ENCODE measurements around the gene MEGF10. TPM values are rescaled to one million over a fixed set of nuclear protein-coding genes. Genes with fewer than 3 reads are reported as not detected.
A peak's percentile ranks its signal among the peaks of the same experiment; 100 is the strongest.
"Not testable (repeated sequence)": the region's sequence is repeated elsewhere in the genome, so short reads cannot be mapped to it uniquely, and the experiment has no call there.

The MEGF10 gene
- total and polyA plus RNA-seq, 7 donors, result 0.68 to 23.6 (median 2.2) TPM

GRCh38 chr5:127313379-127313778 lies 22.8 kb downstream of the MEGF10 start:
- 91 to 94% (median 92%) methylated on average over 3 of the region's 3 CpGs for WGBS, 3 donors

GRCh38 chr5:127313847-127314473 lies 23.4 kb downstream of the MEGF10 start:
- peaks cover 8% of the 10 kb centered on the region for H3K4me1 ChIP-seq
- no peak overlapping the region for H3K4me3 ChIP-seq
- no peaks in the 10 kb centered on the region for H3K36me3 ChIP-seq (ENCODE audit: insufficient read depth in 1 of 2, low read depth in 1 of 2)
- peak; percentile 69 for TF ChIP-seq CTCF (IDR thresholded peaks at IDR 0.05)
- DNase-seq (peak; percentile 51 to 71), ATAC-seq (peak in 2 of 4 donors; percentile 70 to 76)
- H3K27me3 ChIP-seq (ENCODE audit: insufficient read depth in 3 of 3, low read length in 2 of 3), result no peaks in the 10 kb centered on the region
- no peak overlapping the region for H3K27ac ChIP-seq
- intact Hi-C loops (cut with DNase I), result loop anchor here (5.0 to 10.0 kb wide), 2 partner anchors 479 to 657 kb away; no protein-coding TSS in a partner anchor
- WGBS, 3 donors, result 55 to 66% (median 61%) methylated on average over 7 of the region's 7 CpGs
- no peaks in the 10 kb centered on the region for H3K9me3 ChIP-seq

More at GRCh38 chr5:127313379-127313778, 22.8 kb downstream of the MEGF10 start:
- no peaks in the 10 kb centered on the region for H3K36me3 ChIP-seq (ENCODE audit: insufficient read depth in 1 of 2, low read depth in 1 of 2)
- peaks cover 8% of the 10 kb centered on the region for H3K4me1 ChIP-seq
- no peak for ATAC-seq
- H3K4me3 ChIP-seq, result no peak overlapping the region
- DNase-seq, result no peak
- H3K27me3 ChIP-seq (ENCODE audit: insufficient read depth in 3 of 3, low read length in 2 of 3), result no peaks in the 10 kb centered on the region
- intact Hi-C loops (cut with DNase I), result loop anchor here (5.0 to 10.0 kb wide), 2 partner anchors 479 to 656 kb away; no protein-coding TSS in a partner anchor
- TF ChIP-seq CTCF (IDR thresholded peaks at IDR 0.05), result no peak
- H3K27ac ChIP-seq, result no peak overlapping the region
- no peaks in the 10 kb centered on the region for H3K9me3 ChIP-seq

DNA sequence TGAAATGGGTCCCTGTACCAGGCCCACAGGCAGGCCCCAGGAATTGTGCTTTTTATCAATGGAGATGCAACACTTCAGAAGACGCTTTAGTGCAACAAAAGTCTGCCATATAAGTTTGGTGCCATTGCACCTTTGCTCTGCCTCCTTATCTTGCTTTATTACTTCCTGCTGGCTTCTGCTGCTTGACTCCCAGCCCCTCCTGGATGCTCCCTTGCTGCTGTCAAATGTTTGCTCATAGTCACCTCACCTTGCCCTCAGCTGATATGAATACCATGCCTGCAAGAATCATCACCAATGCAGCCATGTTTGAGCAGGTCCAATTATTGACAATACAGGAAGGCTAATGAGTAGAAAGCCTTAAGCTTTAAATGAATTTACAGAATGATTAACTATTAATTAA lies 25.4 kb downstream of the MEGF10 start:
- intact Hi-C loops (cut with DNase I), result loop anchor here (10.0 kb wide), 1 partner anchor 481 kb away; no protein-coding TSS in a partner anchor
- Histone ChIP-seq H3K36me3 (ENCODE audit: insufficient read depth in 1 of 2, low read depth in 1 of 2) (no peaks in the 10 kb centered on the region), H3K27ac (no peak overlapping the region), H3K9me3 (no peaks in the 10 kb centered on the region), H3K4me3 (no peak overlapping the region), H3K27me3 (ENCODE audit: insufficient read depth in 3 of 3, low read length in 2 of 3) (no peaks in the 10 kb centered on the region), H3K4me1 (peaks cover 7% of the 10 kb centered on the region)
- DNase-seq (no peak), ATAC-seq (no peak)
- TF ChIP-seq CTCF (IDR thresholded peaks at IDR 0.05), result no peak
- 92 to 100% (median 100%) methylated on average over 1 of the region's 1 CpG for WGBS, 3 donors

- not testable (repeated sequence) for H3K9me3 ChIP-seq; H3K36me3 ChIP-seq (ENCODE audit: insufficient read depth in 1 of 2, low read depth in 1 of 2); H3K27ac ChIP-seq; H3K4me1 ChIP-seq; ATAC-seq; H3K4me3 ChIP-seq; H3K27me3 ChIP-seq (ENCODE audit: insufficient read depth in 3 of 3, low read length in 2 of 3); DNase-seq
- intact Hi-C loops (cut with DNase I), result loop anchor here (10.0 kb wide), 1 partner anchor 483 kb away; no protein-coding TSS in a partner anchor
- 93 to 98% (median 95%) methylated on average over 3 of the region's 3 CpGs for WGBS, 3 donors
Measured at GRCh38 chr5:127317385-127317784, 26.8 kb downstream of the MEGF10 start.

DNA sequence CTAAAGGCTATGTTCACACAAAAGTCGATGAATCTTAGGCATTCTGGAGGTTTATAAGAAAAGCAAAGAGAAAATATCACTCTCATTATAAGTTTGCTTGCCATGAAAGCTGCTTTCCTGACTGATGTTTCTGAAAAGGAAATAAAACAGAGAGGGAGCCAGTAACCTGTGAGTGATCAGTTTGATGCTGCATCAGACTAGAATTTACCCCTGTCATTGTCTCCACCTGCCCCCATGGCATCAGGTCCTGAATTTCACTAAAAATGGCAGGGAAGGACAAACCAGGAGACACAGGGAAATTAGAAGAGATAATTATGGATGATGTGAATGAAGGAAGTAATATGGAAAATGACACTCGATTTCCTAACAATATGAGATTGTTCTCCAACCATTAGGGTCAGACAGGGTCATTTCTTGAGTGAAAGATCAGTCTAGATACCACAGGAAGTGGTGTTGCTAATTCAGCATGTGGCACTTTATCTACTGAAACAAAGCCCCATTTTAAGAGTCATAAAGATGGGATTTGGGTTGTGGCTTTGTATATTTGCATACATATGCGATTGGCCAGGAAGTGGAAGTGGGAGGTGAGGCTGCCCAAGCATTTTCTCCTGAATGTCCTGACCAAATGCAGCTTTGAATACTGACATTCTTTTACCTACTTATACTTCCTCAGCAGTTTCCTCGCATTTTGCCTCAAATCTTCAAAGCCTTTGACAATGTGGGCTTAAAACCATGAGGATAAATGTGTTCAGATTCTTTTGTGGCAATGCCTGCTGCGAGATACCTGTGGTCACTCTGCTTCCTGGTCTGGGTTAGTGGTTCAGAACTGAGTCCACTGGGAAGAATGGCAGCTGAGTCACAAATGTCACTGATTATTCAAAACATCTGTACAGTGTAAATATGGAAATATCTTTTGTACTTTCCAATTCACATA lies 29.7 kb downstream of the MEGF10 start:
- H3K27ac ChIP-seq, result no peak overlapping the region
- no peak for TF ChIP-seq CTCF (IDR thresholded peaks at IDR 0.05)
- intact Hi-C loops (cut with DNase I), result no loop called here
- H3K4me3 ChIP-seq, result no peak overlapping the region
- no peaks in the 10 kb centered on the region for H3K36me3 ChIP-seq (ENCODE audit: insufficient read depth in 1 of 2, low read depth in 1 of 2)
- ATAC-seq (no peak), DNase-seq (no peak)
- WGBS, 3 donors, result 31 to 70% (median 50%) methylated on average over 5 of the region's 5 CpGs
- no peaks in the 10 kb centered on the region for H3K4me1 ChIP-seq
- H3K9me3 ChIP-seq, result no peaks in the 10 kb centered on the region
- H3K27me3 ChIP-seq (ENCODE audit: insufficient read depth in 3 of 3, low read length in 2 of 3), result no peaks in the 10 kb centered on the region

Measured in psoas muscle (tissue), 8 donors.